NCI-H446 treated with DMSO at 0.1 percent for 48 hours (cell line): ENCODE data around the gene NUP98.

Source experiments
- DNase-seq: peaks from one replicate; lab custom pipeline; 2025; lab: John Stamatoyannopoulos, UW

Gene NUP98

GRCh38 chr11:3735827-3736226 is 61.5 kb downstream of the NUP98 start:
- DNase-seq, result no peak

GRCh38 chr11:3732671-3733436 is 64.5 kb downstream of the NUP98 start:
- DNase-seq, result no peak

GRCh38 chr11:3723014-3723708 is 74.2 kb downstream of the NUP98 start:
- DNase-seq, result no peak

- no peak for DNase-seq
Measured at GRCh38 chr11:3722100-3722499, 75.3 kb downstream of the NUP98 start.

GRCh38 chr11:3720997-3721396 is 76.4 kb downstream of the NUP98 start:
- DNase-seq, result no peak

GRCh38 chr11:3712274-3712673 is 85.1 kb downstream of the NUP98 start:
- DNase-seq, result no peak

GRCh38 chr11:3710485-3711259 is 86.7 kb downstream of the NUP98 start:
- DNase-seq, result no peak

GRCh38 chr11:3709977-3710376 is 87.4 kb downstream of the NUP98 start:
- no peak for DNase-seq

- DNase-seq, result no peak
Measured at GRCh38 chr11:3707176-3707575, 90.2 kb downstream of the NUP98 start.

GRCh38 chr11:3703383-3703782 is 94.0 kb downstream of the NUP98 start:
- DNase-seq, result no peak

- no peak for DNase-seq
Measured at GRCh38 chr11:3700910-3701309, 96.4 kb downstream of the NUP98 start.

- no peak for DNase-seq
Measured at GRCh38 chr11:3700410-3700809, 96.9 kb downstream of the NUP98 start.

- no peak for DNase-seq
Measured at GRCh38 chr11:3686751-3687150, 110.6 kb downstream of the NUP98 start.

GRCh38 chr11:3685923-3686322 is 111.4 kb downstream of the NUP98 start:
- no peak for DNase-seq

- no peak for DNase-seq
Measured at GRCh38 chr11:3684819-3685172, 112.6 kb downstream of the NUP98 start.

- no peak for DNase-seq
Measured at GRCh38 chr11:3684129-3684818, 113.1 kb downstream of the NUP98 start.

- no peak for DNase-seq
Measured at GRCh38 chr11:3683039-3683438, 114.3 kb downstream of the NUP98 start.

GRCh38 chr11:3679077-3679476 is 118.3 kb downstream of the NUP98 start:
- no peak for DNase-seq

- DNase-seq, result no peak
Measured at GRCh38 chr11:3675971-3676370, 121.4 kb downstream of the NUP98 start.

- no peak for DNase-seq
Measured at GRCh38 chr11:3674189-3674588, 123.2 kb downstream of the NUP98 start.

- no peak for DNase-seq
Measured at GRCh38 chr11:3671334-3672254, 125.8 kb downstream of the NUP98 start, which contains the start of gene CHRNA10. CHRNA10 (minus strand) TSS chr11:3671384; CDS start chr11:3671312, 72 bp downstream.
